ENCODE data around the gene MAP3K21.

- TF ChIP-seq CTCF (conservative IDR thresholded peaks at IDR 0.05 in 1 of 2, IDR thresholded peaks at IDR 0.05 in 1 of 2; ENCODE audit: low read depth in 1 of 2, low read length in 2 of 2), result no peak
- TF ChIP-seq EZH2 (IDR thresholded peaks at IDR 0.05; ENCODE audit: low read length, missing control alignments), result no peak
Measured at GRCh38 chr1:233327651-233328141, at the start of gene MAP3K21.

All from fibroblast of lung (primary cell).